IMR-90 (cell line): ENCODE results near the gene AGK. TPM values are rescaled to one million over a fixed set of nuclear protein-coding genes. Genes with fewer than 3 reads are reported as not detected.
A peak's percentile ranks its signal among the peaks of the same experiment; 100 is the strongest.

Source experiments
- ATAC-seq: fragments of 200-7000 bp; cut with Tn5 transposase; 2 replicates; pipeline ENCODE4 v1.9.1; 2020; ENCODE audit warnings: low read depth, mild to moderate bottlenecking, moderate library complexity
- BruUV-seq: library from RNA; stranded (reverse); fragments of 400-500 nt; replicated peaks from 2 replicates; lab custom pipeline; 2021; lab: Mats Ljungman, UMichigan
- CTCF ChIA-PET: fragments of 300-600 bp; formaldehyde crosslinking; extraction: SDS; loops from one replicate; lab custom pipeline; 2021; ENCODE audit warnings: antibody characterized with exemption; lab: Yijun Ruan, JAX
- POLR2A ChIA-PET: fragments of 300-600 bp; sonication (Branson Sonifier 250); formaldehyde crosslinking; loops from one replicate; lab custom pipeline; 2022; ENCODE audit warnings: antibody characterized with exemption; ENCODE audit not compliant: unreplicated experiment; lab: Charles Lee
- DNase-seq: peaks from one replicate; pipeline ENCODE4 v3.0.0; 2013
- H2AFZ ChIP-seq: replicated peaks from 2 replicates; pipeline ENCODE3; 2013; ENCODE audit warnings: low read length, mild to moderate bottlenecking; ENCODE audit not compliant: poor library complexity
- H2AK5ac ChIP-seq: 2 replicates; pipeline ENCODE4 v1.6.1; 2013; ENCODE audit warnings: low read depth, low read length, inconsistent platforms
- H2AK9ac ChIP-seq: replicated peaks from 2 replicates; pipeline ENCODE3; 2013; ENCODE audit warnings: mild to moderate bottlenecking, low read depth, low read length, moderate library complexity; ENCODE audit not compliant: poor library complexity
- H2BK120ac ChIP-seq: 2 replicates; pipeline ENCODE4 v1.6.1; 2013; ENCODE audit warnings: low read depth, low read length, inconsistent platforms
- H2BK15ac ChIP-seq: 3 replicates; pipeline ENCODE4 v1.6.1; 2013; ENCODE audit warnings: low read depth, low read length, inconsistent platforms
- H2BK20ac ChIP-seq: 2 replicates; pipeline ENCODE4 v1.6.1; 2013; ENCODE audit warnings: low read depth, mild to moderate bottlenecking, inconsistent platforms, low read length, moderate library complexity
- H2BK5ac ChIP-seq: 2 replicates; pipeline ENCODE4 v1.6.1; 2013; ENCODE audit warnings: mild to moderate bottlenecking, low read depth, low read length, inconsistent platforms; ENCODE audit not compliant: poor library complexity, severe bottlenecking
- H3K14ac ChIP-seq: replicated peaks from 2 replicates; pipeline ENCODE4 v1.6.1; 2013; ENCODE audit warnings: low read depth, low read length, inconsistent platforms
- H3K18ac ChIP-seq: 2 replicates; pipeline ENCODE4 v1.6.1; 2013; ENCODE audit warnings: low read depth, low read length, control low read depth
- H3K23ac ChIP-seq: 2 replicates; pipeline ENCODE4 v1.6.1; 2013; ENCODE audit warnings: low read depth, low read length, inconsistent platforms
- H3K27ac ChIP-seq: 2 replicates; pipeline ENCODE4 v1.5.1; 2013; ENCODE audit warnings: mild to moderate bottlenecking, control low read depth, low read length; ENCODE audit not compliant: insufficient read depth
- H3K27me3 ChIP-seq: 2 replicates; pipeline ENCODE4 v1.6.1; 2013; ENCODE audit warnings: low read length; ENCODE audit not compliant: control insufficient read depth, insufficient read depth
- H3K36me3 ChIP-seq: 2 replicates; pipeline ENCODE4 v1.6.1; 2013; ENCODE audit warnings: low read length, mixed read lengths; ENCODE audit not compliant: control insufficient read depth, insufficient read depth
- H3K4ac ChIP-seq: 2 replicates; pipeline ENCODE4 v1.6.1; 2013; ENCODE audit warnings: low read depth, low read length, inconsistent platforms
- H3K4me1 ChIP-seq: 2 replicates; pipeline ENCODE4 v1.6.1; 2013; ENCODE audit warnings: low read length, mixed read lengths; ENCODE audit not compliant: control insufficient read depth, insufficient read depth
- H3K4me2 ChIP-seq: 2 replicates; pipeline ENCODE4 v1.6.1; 2013; ENCODE audit warnings: low read depth, mild to moderate bottlenecking, control low read depth, low read length, moderate library complexity
- H3K4me3 ChIP-seq: 2 replicates; pipeline ENCODE4 v1.5.1; 2013; ENCODE audit warnings: low read depth, mild to moderate bottlenecking, control low read depth, low read length, moderate library complexity; ENCODE audit not compliant: insufficient read depth
- H3K56ac ChIP-seq: 2 replicates; pipeline ENCODE4 v1.6.1; 2013; ENCODE audit warnings: low read length, inconsistent platforms; ENCODE audit not compliant: insufficient read depth; ENCODE audit errors: extremely low read depth
- H3K79me1 ChIP-seq, 2 experiments: 2 replicates each; pipeline ENCODE4 v1.6.1; 2013; ENCODE audit warnings: low read length in 2 of 2, inconsistent platforms in 1 of 2, low read depth in 1 of 2
- H3K9ac ChIP-seq: 2 replicates; pipeline ENCODE4 v1.6.1; 2013; ENCODE audit warnings: low read depth, low read length, control low read depth
- H3K9me1 ChIP-seq: 2 replicates; pipeline ENCODE4 v1.6.1; 2013; ENCODE audit warnings: low read length, inconsistent platforms; ENCODE audit not compliant: insufficient read depth
- H3K9me3 ChIP-seq: 2 replicates; pipeline ENCODE4 v1.6.1; 2013; ENCODE audit warnings: low read length; ENCODE audit not compliant: control insufficient read depth, insufficient read depth
- H4K20me1 ChIP-seq: 2 replicates; pipeline ENCODE4 v1.6.1; 2013; ENCODE audit warnings: low read length, inconsistent platforms; ENCODE audit not compliant: insufficient read depth
- H4K5ac ChIP-seq: 2 replicates; pipeline ENCODE4 v1.6.1; 2013; ENCODE audit warnings: mild to moderate bottlenecking, low read depth, low read length, control low read depth
- H4K8ac ChIP-seq, 2 experiments: 2 replicates each; pipeline ENCODE4 v1.6.1; 2013; ENCODE audit warnings: low read depth in 2 of 2, low read length in 2 of 2, control low read depth in 1 of 2, inconsistent platforms in 1 of 2
- H4K91ac ChIP-seq: 2 replicates; pipeline ENCODE4 v1.6.1; 2013; ENCODE audit warnings: low read depth, low read length, inconsistent platforms; ENCODE audit not compliant: insufficient read depth
- MAZ ChIP-seq: IDR thresholded peaks from 2 replicates; pipeline ENCODE4 v1.6.1; 2012; ENCODE audit warnings: low read depth, mild to moderate bottlenecking, low read length, improper control_type of control experiment, moderate library complexity, borderline replicate concordance
- WGBS, 2 experiments: methylation state at CpG; one replicate each; pipeline versions ENCODE4 v1.1.5 to v1.1.7; 2013; ENCODE audit warnings: missing lambda C conversion rate in 2 of 2; ENCODE audit not compliant: insufficient read length in 1 of 2; ENCODE audit errors: extremely low coverage in 2 of 2; 5-methylcytosine and 5-hydroxymethylcytosine counted together
- dilution Hi-C: fragments of 300-500 bp; cut with HindIII; formaldehyde crosslinking; loops from one replicate; pipeline ENCODE4 v1.14.3; 2018; ENCODE audit warnings: low sequenced_read_pairs; ENCODE audit not compliant: unreplicated experiment
- in situ Hi-C: fragments of 300-500 bp; cut with MboI; formaldehyde crosslinking; loops from 3 replicates; pipeline ENCODE4 v1.14.3; 2019; ENCODE audit warnings: low sequenced_read_pairs, inconsistent platforms, mixed read lengths
- intact Hi-C: fragments of 100-400 bp; cut with micrococcal nuclease; formaldehyde crosslinking; loops from 2 replicates; pipeline ENCODE4 v1.10.0; 2022
- polyA plus RNA-seq, 3 experiments: library from polyadenylated mRNA; depleted of rRNA; stranded (reverse); fragments of >200 nt; gene quantifications; 2 replicates each; pipeline ENCODE4 v1.2.3, GENCODE V29; 2012; ENCODE audit warnings: low replicate concordance in 1 of 3
- total RNA-seq: library from RNA; depleted of rRNA; stranded (reverse); fragments of >200 nt; gene quantifications from 2 replicates; pipeline ENCODE4 v1.2.3, GENCODE V29; 2012
- TF ChIP-seq, protein P1 (sequence below): fragments of 150-350 bp; IDR thresholded peaks from 2 replicates; pipeline ENCODE4 v1.6.1; 2016; ENCODE audit warnings: low read depth, mild to moderate bottlenecking, low read length, moderate library complexity, borderline replicate concordance

AGK gene
- total and polyA plus RNA-seq, 2 of the 4 experiments (the other 2 are of a cell fraction) = 35.5 to 37.3 TPM

- peak overlapping the region; percentile 49; the same call in 1 of the 2 replicates for H3K4ac ChIP-seq
- no peaks in the 10 kb centered on the region; the same call in 1 of the 2 replicates for H3K36me3 ChIP-seq
- peak overlapping the region; percentile 25; the same call in 1 of the 2 replicates for H4K91ac ChIP-seq
- H2AK9ac ChIP-seq = no peak overlapping the region
- peak overlapping the region; percentile 22 for H2BK20ac ChIP-seq
- TF ChIP-seq, protein P1, sequence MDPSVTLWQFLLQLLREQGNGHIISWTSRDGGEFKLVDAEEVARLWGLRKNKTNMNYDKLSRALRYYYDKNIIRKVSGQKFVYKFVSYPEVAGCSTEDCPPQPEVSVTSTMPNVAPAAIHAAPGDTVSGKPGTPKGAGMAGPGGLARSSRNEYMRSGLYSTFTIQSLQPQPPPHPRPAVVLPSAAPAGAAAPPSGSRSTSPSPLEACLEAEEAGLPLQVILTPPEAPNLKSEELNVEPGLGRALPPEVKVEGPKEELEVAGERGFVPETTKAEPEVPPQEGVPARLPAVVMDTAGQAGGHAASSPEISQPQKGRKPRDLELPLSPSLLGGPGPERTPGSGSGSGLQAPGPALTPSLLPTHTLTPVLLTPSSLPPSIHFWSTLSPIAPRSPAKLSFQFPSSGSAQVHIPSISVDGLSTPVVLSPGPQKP = no peak
- TF ChIP-seq MAZ = no peak
- no CpG with 5 or more reads among the region's 3 CpGs for WGBS, 2 experiments
- in situ Hi-C loops (no loop called here), dilution Hi-C loops (no loop called here), intact Hi-C loops (loop anchor here (5.0 kb wide), 1 partner anchor 33 kb away; the partner anchor contains the start of gene AGK)
- no peak overlapping the region for H4K8ac ChIP-seq
- peak overlapping the region; percentile 40; the same call in 1 of the 2 replicates for H2AK5ac ChIP-seq
- no peak overlapping the region for H3K4me3 ChIP-seq
- no peak overlapping the region for H3K23ac ChIP-seq
- H3K56ac ChIP-seq = no peak overlapping the region
- BruUV-seq = no TSS peak
- H3K79me1 ChIP-seq = peaks cover 11 to 12% of the 10 kb centered on the region in 2 experiments; a peak in 3 of 4 replicates
- H3K18ac ChIP-seq = 0 out of 2 replicates have a peak overlapping the region, but pooled peaks have one; percentile 21
- H4K5ac ChIP-seq = no peak overlapping the region; the same call in 1 of the 2 replicates
- H3K9me3 ChIP-seq = no peaks in the 10 kb centered on the region
- ChIA-PET CTCF (no interaction called here), POLR2A (no interaction called here)
- H3K9ac ChIP-seq = no peak overlapping the region
- H4K20me1 ChIP-seq = no peaks in the 10 kb centered on the region
- DNase-seq = no peak
- no peak overlapping the region for H2AFZ ChIP-seq
- no peak overlapping the region for H3K4me2 ChIP-seq
- peaks cover 9% of the 10 kb centered on the region for H3K4me1 ChIP-seq
- H3K14ac ChIP-seq = no peak overlapping the region
- H2BK15ac ChIP-seq = no peak overlapping the region
- no peak for ATAC-seq
- no peak overlapping the region for H2BK5ac ChIP-seq
- H2BK120ac ChIP-seq = peak overlapping the region; percentile 18; the same call in 1 of the 2 replicates
- peaks cover 5% of the 10 kb centered on the region for H3K9me1 ChIP-seq
- peak overlapping the region; percentile 21; the same call in 1 of the 2 replicates for H3K27ac ChIP-seq
- H3K27me3 ChIP-seq = no peaks in the 10 kb centered on the region
Observed at GRCh38 chr7:141584935-141585334, 33.7 kb downstream of the AGK start.
